Hematopoietic multipotent progenitor cell treated with erythropoietin and hydrocortisone succinate and interleukin-3 and kit ligand, for 8 days (in vitro differentiated cells): ENCODE measurements around the gene IFI27L2.

Experiments
- DNase-seq: peaks from one replicate; pipeline ENCODE4 v3.0.0-alpha.2; 2015

IFI27L2 gene

GRCh38 chr14:94121485-94121884 is 7.9 kb downstream of the IFI27L2 start:
- no peak for DNase-seq

- no peak for DNase-seq
These were observed 8.6 kb downstream of the IFI27L2 start for GRCh38 chr14:94120667-94121340.

- no peak for DNase-seq
These were observed 10.3 kb downstream of the IFI27L2 start for GRCh38 chr14:94119071-94119470.

- no peak for DNase-seq
These were observed 11.5 kb downstream of the IFI27L2 start for GRCh38 chr14:94117856-94118255.

- DNase-seq = no peak
These were observed 12.7 kb downstream of the IFI27L2 start for GRCh38 chr14:94116701-94117100.

GRCh38 chr14:94115631-94116030 is 13.8 kb downstream of the IFI27L2 start:
- no peak for DNase-seq

- DNase-seq = peak; percentile 82
These were observed 14.3 kb downstream of the IFI27L2 start for GRCh38 chr14:94115058-94115591.

GRCh38 chr14:94114589-94115057 is 14.8 kb downstream of the IFI27L2 start:
- DNase-seq = no peak

- DNase-seq = no peak
These were observed 15.4 kb downstream of the IFI27L2 start for GRCh38 chr14:94113908-94114588.

GRCh38 chr14:94113490-94113889 is 15.9 kb downstream of the IFI27L2 start:
- DNase-seq = no peak

- no peak for DNase-seq
These were observed 16.3 kb downstream of the IFI27L2 start for GRCh38 chr14:94113073-94113472.

GRCh38 chr14:94112513-94113063 is 16.8 kb downstream of the IFI27L2 start:
- DNase-seq = no peak

- DNase-seq = no peak
These were observed 17.9 kb downstream of the IFI27L2 start for GRCh38 chr14:94111276-94112095.

- DNase-seq = peak; percentile 87
These were observed 18.7 kb downstream of the IFI27L2 start, which contains the start of gene IFI27 for GRCh38 chr14:94110552-94111181. Gene IFI27 (plus strand): TSS chr14:94110736.

GRCh38 chr14:94109915-94110250 is 19.5 kb downstream of the IFI27L2 start:
- DNase-seq = no peak

GRCh38 chr14:94104731-94105130 is 24.7 kb downstream of the IFI27L2 start:
- no peak for DNase-seq

GRCh38 chr14:94103554-94104150 is 25.8 kb downstream of the IFI27L2 start:
- DNase-seq = no peak

- no peak for DNase-seq
These were observed 26.5 kb downstream of the IFI27L2 start for GRCh38 chr14:94102768-94103482.

GRCh38 chr14:94101748-94102147 is 27.7 kb downstream of the IFI27L2 start:
- DNase-seq = no peak

- no peak for DNase-seq
These were observed 28.6 kb downstream of the IFI27L2 start for GRCh38 chr14:94100847-94101246.

GRCh38 chr14:94099006-94099405 is 30.4 kb downstream of the IFI27L2 start:
- no peak for DNase-seq
